Osteoblast (primary cell): ENCODE measurements around the gene GSAP. TPM values are rescaled to one million over a fixed set of nuclear protein-coding genes. Genes with fewer than 3 reads are reported as not detected.

Source experiments
- DNase-seq: peaks from one replicate; pipeline ENCODE4 v3.0.0; 2011; ENCODE audit warnings: low spot score, mixed read lengths; ENCODE audit not compliant: insufficient read length; ENCODE audit errors: missing footprints
- H2AFZ ChIP-seq: 2 replicates; pipeline ENCODE4 v1.6.0; 2011; ENCODE audit warnings: mild to moderate bottlenecking, low read length
- H3K27ac ChIP-seq: 2 replicates; pipeline ENCODE4 v1.5.1; 2011; ENCODE audit warnings: mild to moderate bottlenecking, low read depth, low read length, moderate library complexity
- H3K27me3 ChIP-seq: 2 replicates; pipeline ENCODE4 v1.6.0; 2012; ENCODE audit warnings: mild to moderate bottlenecking, control low read depth, inconsistent platforms, low read length, moderate library complexity; ENCODE audit not compliant: insufficient read depth
- H3K36me3 ChIP-seq: 2 replicates; pipeline ENCODE4 v1.5.1; 2011; ENCODE audit warnings: mild to moderate bottlenecking, low read length, control low read depth, moderate library complexity; ENCODE audit not compliant: insufficient read depth
- H3K4me1 ChIP-seq: 2 replicates; pipeline ENCODE4 v1.5.1; 2011; ENCODE audit warnings: mild to moderate bottlenecking, low read length, control low read depth, moderate library complexity; ENCODE audit not compliant: insufficient read depth
- H3K4me2 ChIP-seq: 2 replicates; pipeline ENCODE4 v1.6.0; 2011; ENCODE audit warnings: mild to moderate bottlenecking, low read length; ENCODE audit not compliant: insufficient read depth
- H3K4me3 ChIP-seq: fragments of 200-600 bp; sonication (generic); 3 replicates; pipeline ENCODE4 v1.5.1; 2012; ENCODE audit warnings: mild to moderate bottlenecking, low read length, inconsistent platforms; ENCODE audit not compliant: insufficient read depth
- H3K79me2 ChIP-seq: 2 replicates; pipeline ENCODE4 v1.6.0; 2012; ENCODE audit warnings: mild to moderate bottlenecking, low read length, control low read depth, inconsistent platforms; ENCODE audit not compliant: insufficient read depth
- H3K9me3 ChIP-seq: 2 replicates; pipeline ENCODE4 v1.5.1; 2011; ENCODE audit warnings: low read depth, low read length, control low read depth
- H4K20me1 ChIP-seq: 2 replicates; pipeline ENCODE4 v1.6.0; 2012; ENCODE audit warnings: mild to moderate bottlenecking, low read length, control low read depth; ENCODE audit not compliant: insufficient read depth
- total RNA-seq: library from RNA; depleted of rRNA; stranded (reverse); fragments of >200 nt; gene quantifications from 2 replicates; pipeline ENCODE4 v1.2.3, GENCODE V29; 2012
- TF ChIP-seq, protein P1 (sequence below): IDR thresholded peaks from 2 replicates; pipeline ENCODE4 v1.5.1; 2011; ENCODE audit warnings: mild to moderate bottlenecking, low read depth, low read length, moderate library complexity; ENCODE audit errors: extremely low read depth

Gene GSAP
- total RNA-seq, 1 donor: 13.0 TPM

DNA sequence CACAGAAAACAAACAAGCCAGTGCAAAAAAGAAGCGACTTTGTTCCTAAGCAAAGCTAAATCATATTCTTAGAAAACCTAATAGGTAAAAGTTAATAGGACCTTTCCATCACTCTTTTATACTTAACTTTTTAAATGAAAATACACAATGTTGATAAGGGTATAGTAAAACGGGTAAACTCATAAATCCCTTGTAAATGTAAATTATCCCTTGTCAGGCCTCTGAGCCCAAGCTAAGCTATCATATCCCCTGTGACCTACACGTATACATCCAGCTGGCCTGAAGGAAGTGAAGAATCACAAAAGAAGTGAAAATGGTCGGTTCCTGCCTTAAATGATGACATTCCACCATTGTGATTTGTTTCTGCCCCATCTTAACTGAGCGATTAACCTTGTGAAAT, 76.4 kb downstream of the GSAP start:
- TF ChIP-seq, protein P1, sequence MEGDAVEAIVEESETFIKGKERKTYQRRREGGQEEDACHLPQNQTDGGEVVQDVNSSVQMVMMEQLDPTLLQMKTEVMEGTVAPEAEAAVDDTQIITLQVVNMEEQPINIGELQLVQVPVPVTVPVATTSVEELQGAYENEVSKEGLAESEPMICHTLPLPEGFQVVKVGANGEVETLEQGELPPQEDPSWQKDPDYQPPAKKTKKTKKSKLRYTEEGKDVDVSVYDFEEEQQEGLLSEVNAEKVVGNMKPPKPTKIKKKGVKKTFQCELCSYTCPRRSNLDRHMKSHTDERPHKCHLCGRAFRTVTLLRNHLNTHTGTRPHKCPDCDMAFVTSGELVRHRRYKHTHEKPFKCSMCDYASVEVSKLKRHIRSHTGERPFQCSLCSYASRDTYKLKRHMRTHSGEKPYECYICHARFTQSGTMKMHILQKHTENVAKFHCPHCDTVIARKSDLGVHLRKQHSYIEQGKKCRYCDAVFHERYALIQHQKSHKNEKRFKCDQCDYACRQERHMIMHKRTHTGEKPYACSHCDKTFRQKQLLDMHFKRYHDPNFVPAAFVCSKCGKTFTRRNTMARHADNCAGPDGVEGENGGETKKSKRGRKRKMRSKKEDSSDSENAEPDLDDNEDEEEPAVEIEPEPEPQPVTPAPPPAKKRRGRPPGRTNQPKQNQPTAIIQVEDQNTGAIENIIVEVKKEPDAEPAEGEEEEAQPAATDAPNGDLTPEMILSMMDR: no peak

DNA sequence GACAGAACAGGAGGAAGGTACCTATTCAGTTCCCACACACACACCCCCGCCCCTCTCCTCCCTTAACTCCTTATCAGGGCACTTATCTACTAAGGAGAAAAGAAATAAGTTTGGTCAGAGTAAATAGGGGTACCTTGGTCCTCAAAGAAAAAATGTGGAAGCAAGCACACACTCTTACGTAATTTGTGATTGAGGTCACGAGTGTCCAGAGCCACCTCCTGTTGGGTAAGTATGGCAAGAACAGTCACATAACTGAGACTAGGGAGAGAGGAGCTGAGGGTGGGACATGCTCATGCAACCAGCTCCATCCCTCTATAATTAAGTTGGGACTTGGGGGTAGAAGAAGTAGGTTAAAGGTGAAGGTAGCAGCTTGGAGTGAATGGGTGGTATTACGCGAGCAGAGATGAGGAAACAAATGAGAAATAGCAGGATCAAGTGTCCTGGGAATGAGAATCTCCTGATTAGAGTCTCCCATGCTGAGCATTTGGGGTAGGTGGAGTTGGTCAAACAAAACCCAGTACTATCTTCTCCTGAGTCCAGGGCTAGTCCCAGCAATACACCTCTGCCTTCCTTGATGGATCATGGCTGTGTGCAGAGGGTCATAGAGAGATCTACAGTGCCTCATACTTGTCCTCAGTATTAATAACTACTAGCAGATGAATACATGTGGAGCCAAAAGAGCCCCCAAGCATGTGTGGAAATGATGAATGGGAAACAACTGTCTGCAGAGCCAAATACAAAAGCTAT, 77.1 kb downstream of the GSAP start:
- Histone ChIP-seq H3K79me2 (no peaks in the 10 kb centered on the region), H4K20me1 (no peaks in the 10 kb centered on the region), H3K36me3 (no peaks in the 10 kb centered on the region), H3K27ac (no peak overlapping the region), H3K4me1 (no peaks in the 10 kb centered on the region), H2AFZ (no peak overlapping the region), H3K27me3 (no peaks in the 10 kb centered on the region), H3K4me2 (no peak overlapping the region), H3K4me3 (no peak overlapping the region), H3K9me3 (no peaks in the 10 kb centered on the region)
- TF ChIP-seq, protein P1: no peak
- no peak for DNase-seq

More for the DNA sequence above, 76.4 kb downstream of the GSAP start:
- H4K20me1 ChIP-seq: no peaks in the 10 kb centered on the region
- no peaks in the 10 kb centered on the region for H3K36me3 ChIP-seq
- no peak overlapping the region for H3K4me2 ChIP-seq
- H3K27me3 ChIP-seq: no peaks in the 10 kb centered on the region
- no peak overlapping the region for H3K4me3 ChIP-seq
- H3K4me1 ChIP-seq: no peaks in the 10 kb centered on the region
- no peaks in the 10 kb centered on the region for H3K79me2 ChIP-seq
- H2AFZ ChIP-seq: no peak overlapping the region
- no peak overlapping the region for H3K27ac ChIP-seq
- H3K9me3 ChIP-seq: no peaks in the 10 kb centered on the region
- no peak for DNase-seq

DNA sequence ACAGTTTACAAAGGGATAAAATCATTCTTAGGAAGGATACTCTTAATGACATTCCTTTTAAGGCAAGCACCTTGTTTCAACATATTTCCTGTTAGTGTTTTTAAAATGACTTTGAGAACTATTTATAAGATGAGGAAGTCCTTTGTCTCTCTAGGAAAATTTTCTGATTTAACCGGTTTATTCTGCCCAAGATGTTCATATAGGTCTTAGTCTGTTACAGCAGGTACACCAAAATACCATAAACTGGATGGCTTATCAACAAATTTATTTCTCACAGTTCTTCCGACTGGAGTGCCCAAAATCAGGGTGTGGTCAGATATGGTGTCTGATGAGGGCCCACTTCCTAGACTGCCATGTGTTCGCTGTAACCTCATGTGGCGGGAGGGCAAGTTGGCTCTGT, 77.9 kb downstream of the GSAP start:
- no peaks in the 10 kb centered on the region for H3K4me1 ChIP-seq
- TF ChIP-seq, protein P1: no peak
- no peaks in the 10 kb centered on the region for H4K20me1 ChIP-seq
- no peaks in the 10 kb centered on the region for H3K36me3 ChIP-seq
- no peaks in the 10 kb centered on the region for H3K79me2 ChIP-seq
- H3K27ac ChIP-seq: no peak overlapping the region
- DNase-seq: no peak
- H3K27me3 ChIP-seq: no peaks in the 10 kb centered on the region
- H3K4me2 ChIP-seq: no peak overlapping the region
- H3K9me3 ChIP-seq: no peaks in the 10 kb centered on the region
- H3K4me3 ChIP-seq: no peak overlapping the region
- no peak overlapping the region for H2AFZ ChIP-seq

DNA sequence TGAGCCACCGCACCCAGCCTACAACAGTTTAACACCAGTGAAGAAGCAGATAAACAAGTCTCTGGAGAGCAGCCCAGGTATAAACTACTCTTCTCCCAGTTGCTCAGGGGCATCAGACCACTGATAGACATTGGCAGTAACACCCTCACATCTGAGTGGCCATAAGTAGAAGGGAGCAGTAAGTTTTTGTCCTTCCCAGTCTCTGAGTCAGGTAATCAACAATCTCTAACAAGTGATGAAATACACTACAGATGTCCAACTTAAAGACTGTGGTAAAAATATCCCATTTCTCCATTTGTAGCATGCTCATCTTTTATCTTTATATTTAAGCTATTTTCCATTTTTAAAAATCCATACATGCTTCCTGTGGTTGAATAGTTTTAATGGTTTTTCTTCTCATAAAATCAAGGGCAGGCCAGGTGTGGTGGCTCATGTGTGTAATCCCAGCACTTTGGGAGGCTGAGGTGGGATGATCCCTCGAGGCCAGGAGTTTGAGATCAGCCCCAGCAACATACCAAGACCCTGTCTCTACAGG, 78.6 kb downstream of the GSAP start:
- H2AFZ ChIP-seq: no peak overlapping the region
- H3K36me3 ChIP-seq: no peaks in the 10 kb centered on the region
- DNase-seq: no peak
- H3K4me1 ChIP-seq: no peaks in the 10 kb centered on the region
- TF ChIP-seq, protein P1: no peak
- no peaks in the 10 kb centered on the region for H4K20me1 ChIP-seq
- no peaks in the 10 kb centered on the region for H3K27me3 ChIP-seq
- H3K4me3 ChIP-seq: no peak overlapping the region
- no peaks in the 10 kb centered on the region for H3K9me3 ChIP-seq
- H3K79me2 ChIP-seq: no peaks in the 10 kb centered on the region
- H3K27ac ChIP-seq: no peak overlapping the region
- no peak overlapping the region for H3K4me2 ChIP-seq
